ENCODE data around the gene RCBTB1. TPM values are rescaled to one million over a fixed set of nuclear protein-coding genes. Genes with fewer than 3 reads are reported as not detected.

The RCBTB1 gene
- total RNA-seq, 4 donors from 2014 or later: 8.8 to 10.7 (median 10.2) TPM

DNA sequence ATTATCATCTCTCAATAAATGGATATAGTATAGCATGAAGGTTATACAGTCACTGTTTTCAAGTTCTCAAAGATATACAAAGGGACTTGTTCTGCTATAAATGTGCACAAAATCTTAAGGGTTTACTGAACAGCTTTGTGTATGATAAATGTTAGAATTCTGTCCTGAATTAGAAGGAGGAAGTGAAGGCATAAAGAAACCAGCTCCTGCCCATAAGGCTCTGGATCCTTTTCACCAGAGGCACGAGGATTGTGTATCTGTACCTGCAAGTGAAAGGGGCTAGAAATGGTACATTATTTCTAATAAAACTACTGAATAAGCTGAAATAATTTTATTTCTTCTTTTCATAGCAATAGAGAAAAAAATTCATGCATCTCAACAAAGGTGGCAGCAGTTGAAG is 57.2 kb downstream of the RCBTB1 start:
- 64 to 79% methylated on average over 1 of the region's 1 CpG for WGBS, 2 donors
- DNase-seq (ENCODE audit: low spot score in 2 of 2): no peak
- no peak overlapping the region for H3K27ac ChIP-seq
- no peaks in the 10 kb centered on the region for H3K4me1 ChIP-seq
- H3K36me3 ChIP-seq: peaks cover 0 to 65% (median 0%) of the 10 kb centered on the region in 3 donors
- H3K9me3 ChIP-seq: no peaks in the 10 kb centered on the region
- TF ChIP-seq POLR2A (IDR thresholded peaks at IDR 0.05) (no peak), EP300 (IDR thresholded peaks at IDR 0.05) (no peak)
- TF ChIP-seq, protein P1, sequence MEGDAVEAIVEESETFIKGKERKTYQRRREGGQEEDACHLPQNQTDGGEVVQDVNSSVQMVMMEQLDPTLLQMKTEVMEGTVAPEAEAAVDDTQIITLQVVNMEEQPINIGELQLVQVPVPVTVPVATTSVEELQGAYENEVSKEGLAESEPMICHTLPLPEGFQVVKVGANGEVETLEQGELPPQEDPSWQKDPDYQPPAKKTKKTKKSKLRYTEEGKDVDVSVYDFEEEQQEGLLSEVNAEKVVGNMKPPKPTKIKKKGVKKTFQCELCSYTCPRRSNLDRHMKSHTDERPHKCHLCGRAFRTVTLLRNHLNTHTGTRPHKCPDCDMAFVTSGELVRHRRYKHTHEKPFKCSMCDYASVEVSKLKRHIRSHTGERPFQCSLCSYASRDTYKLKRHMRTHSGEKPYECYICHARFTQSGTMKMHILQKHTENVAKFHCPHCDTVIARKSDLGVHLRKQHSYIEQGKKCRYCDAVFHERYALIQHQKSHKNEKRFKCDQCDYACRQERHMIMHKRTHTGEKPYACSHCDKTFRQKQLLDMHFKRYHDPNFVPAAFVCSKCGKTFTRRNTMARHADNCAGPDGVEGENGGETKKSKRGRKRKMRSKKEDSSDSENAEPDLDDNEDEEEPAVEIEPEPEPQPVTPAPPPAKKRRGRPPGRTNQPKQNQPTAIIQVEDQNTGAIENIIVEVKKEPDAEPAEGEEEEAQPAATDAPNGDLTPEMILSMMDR (IDR thresholded peaks at IDR 0.05): no peak
- H3K4me3 ChIP-seq: no peak overlapping the region
- no peaks in the 10 kb centered on the region for H3K27me3 ChIP-seq

DNA sequence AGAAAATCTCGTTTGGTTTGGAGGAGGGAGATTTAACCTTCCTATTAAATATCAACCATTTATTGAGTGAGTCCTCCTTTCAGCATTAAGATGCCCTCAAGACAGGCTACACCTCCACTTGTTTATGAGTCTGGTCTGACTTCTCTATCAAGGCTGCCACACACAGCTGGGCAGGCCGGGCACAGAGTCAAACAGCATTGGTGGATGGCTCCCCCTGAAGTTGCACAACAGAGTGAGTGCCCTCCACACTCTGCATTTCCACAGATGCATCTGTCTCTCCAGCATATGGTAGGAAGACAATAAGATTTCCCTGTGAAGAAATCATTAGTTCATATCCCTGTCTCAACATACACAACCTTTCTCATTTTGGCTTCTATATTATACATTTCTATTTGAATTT is 58.2 kb downstream of the RCBTB1 start:
- Histone ChIP-seq H3K36me3 (peaks cover 0 to 74% (median 0%) of the 10 kb centered on the region in 3 donors), H3K27me3 (no peaks in the 10 kb centered on the region), H3K4me3 (no peak overlapping the region), H3K9me3 (no peaks in the 10 kb centered on the region), H3K27ac (no peak overlapping the region), H3K4me1 (no peaks in the 10 kb centered on the region)
- no peak for DNase-seq (ENCODE audit: low spot score in 2 of 2)
- TF ChIP-seq EP300 (IDR thresholded peaks at IDR 0.05) (no peak), POLR2A (IDR thresholded peaks at IDR 0.05) (no peak)
- TF ChIP-seq, protein P1 (IDR thresholded peaks at IDR 0.05): no peak
- WGBS, 2 donors: 40 to 50% methylated on average over 2 of the region's 2 CpGs

- Histone ChIP-seq H3K27me3 (no peaks in the 10 kb centered on the region), H3K27ac (no peak overlapping the region), H3K4me1 (no peaks in the 10 kb centered on the region), H3K36me3 (peaks cover 0 to 86% (median 0%) of the 10 kb centered on the region in 3 donors), H3K4me3 (no peak overlapping the region), H3K9me3 (no peaks in the 10 kb centered on the region)
- TF ChIP-seq EP300 (IDR thresholded peaks at IDR 0.05) (no peak), POLR2A (IDR thresholded peaks at IDR 0.05) (no peak)
- TF ChIP-seq, protein P1 (IDR thresholded peaks at IDR 0.05): no peak
- DNase-seq (ENCODE audit: low spot score in 2 of 2): no peak
- 89 to 91% methylated on average over 5 of the region's 5 CpGs for WGBS, 2 donors
Observed at GRCh38 chr13:49524740-49525501, 60.4 kb downstream of the RCBTB1 start.

DNA sequence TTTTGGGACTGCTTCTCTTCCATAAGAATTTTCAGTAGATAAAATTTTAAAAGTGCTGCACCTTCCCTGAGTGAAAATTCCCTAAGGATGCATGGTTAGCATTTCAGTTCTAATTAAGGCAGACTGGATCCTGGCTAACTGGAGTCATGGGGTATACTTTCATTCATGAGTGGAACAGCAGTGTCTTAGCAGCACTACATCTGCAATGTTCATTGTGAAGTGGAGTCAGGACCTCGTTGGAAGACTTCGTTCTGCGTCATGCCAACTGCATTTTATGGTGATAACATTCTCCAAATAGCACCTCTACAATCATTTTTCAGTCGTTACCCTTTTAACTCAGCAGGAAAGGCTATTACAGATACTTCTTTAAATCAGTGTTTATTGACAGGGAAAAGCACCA is 64.1 kb downstream of the RCBTB1 start:
- H3K36me3 ChIP-seq: peaks cover 0 to 72% (median 0%) of the 10 kb centered on the region in 3 donors
- H3K9me3 ChIP-seq: no peaks in the 10 kb centered on the region
- DNase-seq (ENCODE audit: low spot score in 2 of 2): no peak
- TF ChIP-seq POLR2A (IDR thresholded peaks at IDR 0.05) (no peak), EP300 (IDR thresholded peaks at IDR 0.05) (no peak)
- TF ChIP-seq, protein P1 (IDR thresholded peaks at IDR 0.05): no peak
- H3K27me3 ChIP-seq: no peaks in the 10 kb centered on the region
- no peak overlapping the region for H3K27ac ChIP-seq
- peaks cover 0 to 16% (median 3%) of the 10 kb centered on the region in 4 donors for H3K4me1 ChIP-seq
- 46 to 55% methylated on average over 4 of the region's 4 CpGs for WGBS, 2 donors
- no peak overlapping the region for H3K4me3 ChIP-seq

- Histone ChIP-seq H3K27me3 (no peaks in the 10 kb centered on the region), H3K36me3 (peaks cover 0 to 74% (median 7%) of the 10 kb centered on the region in 3 donors), H3K4me3 (no peak overlapping the region), H3K4me1 (peaks cover 0 to 16% (median 3%) of the 10 kb centered on the region in 4 donors), H3K27ac (peak overlapping the region in 1 of 4 donors; percentile 30), H3K9me3 (no peaks in the 10 kb centered on the region)
- TF ChIP-seq, protein P1 (IDR thresholded peaks at IDR 0.05): peak; percentile 23 to 57 (median 44)
- TF ChIP-seq EP300 (IDR thresholded peaks at IDR 0.05): no peak
- no peak for TF ChIP-seq POLR2A (IDR thresholded peaks at IDR 0.05)
- DNase-seq (ENCODE audit: low spot score in 2 of 2): no peak
- WGBS, 2 donors: 46 to 57% methylated on average over 6 of the region's 6 CpGs
Observed at GRCh38 chr13:49517461-49517860, 67.9 kb downstream of the RCBTB1 start.
